NCI-H69 (cell line): ENCODE measurements around the gene CNOT6.
"Not testable (repeated sequence)": the region's sequence is repeated elsewhere in the genome, so short reads cannot be mapped to it uniquely, and the experiment has no call there.

Experiments
- DNase-seq: peaks from one replicate; lab custom pipeline; 2025; lab: John Stamatoyannopoulos, UW

Gene CNOT6

DNA sequence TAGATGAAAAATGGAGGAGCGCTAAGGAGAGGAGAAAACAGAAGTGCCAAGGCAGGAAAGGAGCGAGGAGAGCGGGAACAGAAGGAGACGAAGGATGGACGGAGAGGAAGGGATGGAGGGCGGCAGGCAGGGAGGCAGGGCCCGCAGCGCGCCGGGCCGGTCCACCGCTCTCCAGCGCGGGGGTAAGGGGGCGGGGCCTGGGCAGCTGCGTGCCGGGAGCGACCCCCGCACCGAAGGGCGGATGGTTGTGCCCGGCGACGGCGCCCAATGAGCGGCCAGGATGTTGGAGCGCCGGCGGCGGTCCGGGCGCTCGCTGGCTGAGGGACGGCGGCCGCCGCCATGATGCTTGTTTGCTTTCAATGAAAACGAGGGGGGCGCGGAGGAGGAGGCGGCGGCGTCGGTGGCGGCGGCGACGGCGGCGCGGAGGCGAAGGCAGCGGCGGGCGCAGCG lies at the start of gene CNOT6:
CNOT6 (plus strand) TSS at position 320 of the 450 bp plus-strand sequence. CDS start 34,898 bp downstream, outside the sequence.
- peak; percentile 98 for DNase-seq

DNA sequence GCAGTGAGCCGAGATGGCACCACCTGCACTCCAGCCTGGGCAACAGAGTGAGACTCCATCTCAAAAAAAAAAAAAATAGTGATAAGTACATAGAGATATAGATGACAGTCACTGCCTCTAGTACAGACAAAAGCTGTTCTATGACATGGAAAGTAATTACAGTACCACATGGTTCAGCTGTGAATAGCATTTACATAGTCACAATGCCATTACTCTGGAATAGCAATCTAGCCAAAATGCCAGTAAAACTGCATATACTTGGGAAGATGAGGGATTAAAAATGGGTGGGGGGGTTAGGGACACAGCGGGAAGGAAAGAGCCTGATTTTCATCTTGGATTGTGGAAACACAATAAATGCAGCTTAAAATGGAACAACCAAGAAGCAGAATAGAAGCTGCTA lies 39.4 kb upstream of the CNOT6 start:
- no peak for DNase-seq

DNA sequence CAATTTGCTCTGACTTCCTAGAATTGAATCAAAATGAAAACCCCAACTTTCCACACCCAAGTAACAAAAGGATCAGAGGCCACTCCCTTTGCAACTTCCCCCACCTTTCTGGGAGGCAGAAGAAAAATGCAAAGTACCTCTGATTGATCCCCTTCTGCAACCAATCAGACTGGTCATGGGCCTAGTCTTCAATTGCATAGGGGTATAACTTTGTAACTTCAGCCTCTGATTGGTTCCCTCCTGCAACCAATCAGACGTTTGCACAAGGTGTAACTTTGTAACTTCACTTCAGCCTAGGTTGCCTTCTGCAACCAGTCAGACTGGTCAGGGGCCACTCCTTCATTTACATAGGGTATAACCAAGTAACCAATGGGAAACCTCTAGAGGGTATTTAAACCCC lies 38.3 kb upstream of the CNOT6 start:
- no peak for DNase-seq

DNA sequence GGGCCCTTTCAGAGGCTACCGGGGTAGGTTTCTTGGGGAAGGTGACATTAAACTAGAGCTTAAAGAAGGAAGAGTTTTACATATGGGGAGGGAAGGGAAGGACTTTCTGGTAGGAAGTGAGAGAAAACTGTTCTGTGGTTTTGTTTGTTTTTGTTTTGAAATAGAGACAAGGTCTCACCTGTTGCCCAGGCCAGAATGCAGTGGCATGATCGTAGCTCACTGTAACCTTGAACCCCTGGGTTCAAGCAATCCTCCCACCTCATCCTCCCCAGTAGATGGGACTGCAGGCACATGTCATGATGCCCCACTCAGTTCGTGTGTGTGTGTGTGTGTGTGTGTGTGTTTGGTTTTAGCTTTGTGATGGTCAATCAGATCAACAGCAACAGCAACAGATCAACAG lies 37.4 kb upstream of the CNOT6 start:
- no peak for DNase-seq

DNA sequence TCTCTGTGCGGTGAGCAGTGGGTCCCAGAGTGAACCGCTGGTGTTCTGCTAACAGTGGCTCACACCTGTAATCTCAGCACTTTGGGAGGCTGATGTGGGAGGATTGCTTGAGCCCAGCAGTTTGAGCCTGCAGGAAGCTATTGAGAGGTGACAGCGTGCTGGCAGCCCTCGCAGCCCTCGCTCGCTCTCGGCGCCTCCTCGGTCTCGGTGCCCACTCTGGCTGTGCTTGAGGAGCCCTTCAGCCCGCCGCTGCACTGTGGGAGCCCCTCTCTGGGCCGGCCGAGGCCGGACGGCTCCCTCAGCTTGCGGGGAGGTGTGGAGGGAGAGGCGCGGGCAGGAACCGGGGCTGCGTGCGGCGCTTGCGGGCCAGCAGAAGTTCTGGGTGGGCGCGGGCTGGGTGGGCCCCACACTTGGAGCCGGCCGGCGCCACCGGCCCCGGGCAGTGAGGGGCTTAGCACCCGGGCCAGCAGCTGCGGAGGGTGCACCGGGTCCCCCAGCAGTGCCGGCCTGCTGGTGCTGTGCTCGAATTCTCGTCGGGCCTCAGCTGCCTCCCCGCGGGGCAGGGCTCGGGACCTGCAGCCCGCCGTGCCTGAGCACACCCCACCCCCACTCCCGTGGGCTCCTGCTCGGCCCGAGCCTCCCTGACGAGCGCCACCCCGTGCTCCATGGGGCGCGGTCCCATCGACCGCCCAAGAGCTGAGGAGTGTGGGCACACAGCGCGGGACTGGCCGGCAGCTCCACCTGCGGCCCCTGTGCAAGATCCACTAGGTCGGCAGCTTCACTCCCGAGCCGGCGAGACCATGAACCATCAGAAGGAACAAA lies 35.1 kb upstream of the CNOT6 start:
- not testable (repeated sequence) for DNase-seq

DNA sequence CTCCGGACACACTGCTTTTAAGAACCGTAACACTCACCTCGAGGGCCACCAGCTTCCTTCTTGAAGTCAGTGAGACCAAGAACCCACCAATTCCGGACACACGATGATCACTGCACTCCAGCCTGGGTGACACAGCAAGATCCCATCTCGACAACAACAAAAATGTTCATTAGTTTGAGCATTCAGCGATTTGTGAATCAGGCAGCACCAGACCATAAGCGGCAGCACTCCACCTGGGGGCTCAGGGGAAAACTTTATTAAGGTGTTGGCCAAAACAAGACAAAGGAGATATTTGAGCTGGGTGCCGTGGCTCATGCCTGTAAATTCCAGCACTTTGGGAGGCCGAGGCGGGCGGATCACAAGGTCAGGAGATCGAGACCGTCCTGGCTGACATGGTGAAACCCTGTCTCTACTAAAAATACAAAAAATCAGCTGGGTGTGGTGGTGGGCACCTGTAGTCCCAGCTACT lies 34.5 kb upstream of the CNOT6 start:
- not testable (repeated sequence) for DNase-seq

DNA sequence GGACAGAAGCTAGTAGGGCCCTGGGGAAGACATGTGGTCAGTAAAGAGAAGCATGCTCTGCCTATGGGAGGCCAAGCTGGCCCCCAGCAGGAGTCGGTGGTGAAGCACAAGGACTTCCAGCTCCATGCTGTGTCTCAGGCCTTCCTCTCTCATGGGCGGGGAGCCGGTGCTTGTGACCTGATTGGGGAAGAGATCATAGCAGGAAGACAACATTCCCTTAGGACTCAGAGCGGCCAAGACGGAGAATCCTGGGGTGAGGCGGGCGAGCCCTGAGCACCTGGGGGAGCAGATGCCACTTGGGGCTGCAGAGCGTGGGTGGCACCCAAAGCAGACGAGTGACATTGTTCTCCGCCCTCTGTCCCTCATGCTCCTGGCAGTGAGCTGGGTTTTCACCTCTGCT lies 33.3 kb upstream of the CNOT6 start:
- DNase-seq: no peak

DNA sequence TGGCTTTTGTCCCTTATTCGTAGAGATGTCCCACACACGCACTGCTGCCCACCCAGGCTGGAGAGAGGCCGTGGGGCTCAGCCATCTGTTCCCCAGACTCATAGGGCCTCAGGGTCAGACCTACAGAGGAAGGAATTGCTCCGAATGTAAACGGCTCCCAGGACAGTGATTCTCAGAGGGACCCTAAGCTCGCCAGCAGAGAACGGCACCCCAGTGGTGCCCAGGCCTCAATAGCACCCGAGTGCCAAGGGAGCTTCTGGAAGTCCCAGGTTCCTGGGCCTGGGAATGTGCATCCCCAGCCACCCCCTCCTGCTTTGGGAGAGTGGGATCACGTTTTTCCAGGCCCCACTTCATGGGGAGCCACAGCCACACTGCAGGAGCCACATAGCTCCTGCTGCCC lies 32.9 kb upstream of the CNOT6 start:
- DNase-seq: no peak

DNA sequence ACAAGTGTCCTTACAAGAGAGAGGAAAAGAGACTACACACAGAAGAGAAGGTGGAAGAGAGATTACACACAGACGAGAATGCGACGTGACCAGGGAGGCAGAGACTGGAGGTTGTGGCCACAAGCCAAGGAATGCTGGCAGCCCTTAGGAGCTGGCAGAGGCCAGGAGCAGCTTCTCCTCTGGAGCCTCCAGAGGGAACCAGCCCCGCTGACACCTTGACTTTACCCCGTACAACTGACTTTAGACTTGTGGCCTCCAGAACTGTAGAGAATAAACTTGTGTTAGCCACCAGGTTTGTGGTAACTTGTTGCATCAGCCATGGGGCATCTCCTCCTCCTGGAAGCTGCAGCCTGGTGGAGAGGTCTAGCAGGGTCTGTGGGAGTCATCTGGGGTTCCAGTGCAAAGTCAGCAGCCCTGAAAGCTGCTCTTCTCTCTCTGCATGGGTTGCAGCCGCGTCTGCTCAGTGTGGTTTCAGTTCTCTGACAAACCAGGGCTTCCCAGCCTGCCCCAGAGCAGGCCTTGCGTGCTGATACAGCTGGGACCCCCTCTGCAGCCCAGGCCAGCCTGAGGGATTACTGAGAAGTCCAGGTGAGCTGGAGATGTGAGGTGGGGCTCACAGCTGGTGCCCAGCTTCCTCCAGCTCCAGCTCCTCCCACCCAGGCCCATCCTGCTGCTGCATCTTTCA lies 30.8 kb upstream of the CNOT6 start:
- DNase-seq: no peak

DNA sequence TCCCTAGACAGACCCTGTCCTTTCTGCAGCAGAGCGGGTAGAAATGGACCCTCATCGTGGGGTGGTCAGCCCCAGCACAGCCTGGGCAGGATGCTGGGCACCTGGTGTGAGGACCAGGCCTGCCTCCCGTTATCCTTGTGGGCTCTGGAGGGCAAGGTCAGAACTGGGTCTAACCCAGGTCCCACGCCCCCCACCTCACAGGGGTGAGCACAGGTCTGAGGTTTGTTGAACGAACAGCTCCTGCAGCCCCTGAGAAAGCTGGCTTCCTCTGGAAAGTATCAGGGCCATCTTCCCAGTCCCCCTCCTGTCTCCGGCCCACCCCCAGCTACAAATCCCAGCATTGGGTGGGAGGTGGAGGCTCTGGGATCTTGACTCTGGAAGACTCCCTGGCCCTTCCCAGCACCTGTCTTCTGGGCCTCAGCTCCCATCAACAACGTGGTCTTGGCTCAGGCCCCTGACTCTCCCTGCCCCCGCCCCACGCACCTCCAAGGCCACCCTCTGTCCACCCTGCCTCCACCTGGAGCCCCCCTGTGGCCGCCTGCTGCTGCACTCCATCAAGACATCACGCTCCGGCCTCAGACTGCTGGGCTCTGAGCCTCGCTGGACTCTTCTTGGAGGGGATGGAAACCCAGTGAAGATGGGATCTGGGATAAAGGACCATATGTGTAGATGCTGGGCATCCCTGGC lies 30.1 kb upstream of the CNOT6 start:
- no peak for DNase-seq

DNA sequence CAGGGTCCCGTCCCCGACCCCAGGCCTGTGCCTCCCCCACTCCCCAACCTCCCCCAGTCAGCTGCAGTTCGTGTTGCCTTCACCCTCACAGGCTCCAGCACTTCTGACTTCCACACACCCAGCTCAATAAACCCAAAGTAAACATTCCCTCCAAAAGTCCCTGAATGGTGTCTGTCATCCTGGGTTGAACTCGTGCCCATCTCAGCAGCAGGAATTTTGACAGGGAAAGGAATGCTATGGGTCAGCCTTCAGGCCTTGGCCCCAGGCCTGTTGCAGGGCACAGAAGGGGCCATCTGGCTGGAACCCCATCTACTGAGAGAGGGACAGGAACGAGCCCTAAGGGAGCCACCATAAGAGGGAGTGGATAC lies 29.6 kb upstream of the CNOT6 start:
- DNase-seq: no peak

DNA sequence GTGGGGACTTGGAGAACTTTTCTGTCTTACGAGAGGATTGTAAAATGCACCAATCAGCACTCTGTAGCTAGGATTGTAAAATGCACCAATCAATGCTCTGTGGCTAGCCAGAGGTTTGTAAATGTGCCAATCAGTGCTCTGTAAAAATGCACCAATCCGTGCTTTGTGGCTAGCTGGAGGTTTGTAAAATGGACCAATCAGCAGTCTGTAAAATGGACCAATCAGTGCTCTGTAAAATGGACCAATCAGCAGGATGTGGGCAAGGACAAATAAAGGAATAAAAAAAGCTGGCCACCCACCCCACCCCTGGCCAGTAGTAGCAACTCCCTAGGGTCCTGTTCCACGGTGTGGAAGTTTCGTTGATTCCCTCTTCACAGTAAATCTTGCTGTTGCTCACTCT lies 29.1 kb upstream of the CNOT6 start:
- not testable (repeated sequence) for DNase-seq

DNA sequence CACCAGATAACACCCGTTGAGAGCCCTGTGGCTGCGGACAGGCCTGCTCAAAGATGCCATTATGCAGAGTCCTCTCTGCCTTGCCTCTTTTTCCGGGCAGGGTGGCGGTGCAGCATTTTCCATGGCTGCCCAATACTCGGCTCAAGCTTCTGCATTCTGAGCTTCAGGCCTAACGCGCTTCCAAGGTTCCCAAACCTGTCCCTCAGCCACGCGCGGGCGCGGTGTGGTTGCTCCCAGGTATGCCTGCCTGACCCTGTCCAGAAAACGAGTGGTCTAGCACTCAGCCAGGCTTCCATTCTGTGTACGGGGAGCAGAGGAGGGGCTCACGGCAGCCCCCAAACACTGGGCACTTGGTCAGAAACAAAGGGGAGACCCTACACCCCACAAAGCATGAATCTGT lies 27.9 kb upstream of the CNOT6 start:
- no peak for DNase-seq

DNA sequence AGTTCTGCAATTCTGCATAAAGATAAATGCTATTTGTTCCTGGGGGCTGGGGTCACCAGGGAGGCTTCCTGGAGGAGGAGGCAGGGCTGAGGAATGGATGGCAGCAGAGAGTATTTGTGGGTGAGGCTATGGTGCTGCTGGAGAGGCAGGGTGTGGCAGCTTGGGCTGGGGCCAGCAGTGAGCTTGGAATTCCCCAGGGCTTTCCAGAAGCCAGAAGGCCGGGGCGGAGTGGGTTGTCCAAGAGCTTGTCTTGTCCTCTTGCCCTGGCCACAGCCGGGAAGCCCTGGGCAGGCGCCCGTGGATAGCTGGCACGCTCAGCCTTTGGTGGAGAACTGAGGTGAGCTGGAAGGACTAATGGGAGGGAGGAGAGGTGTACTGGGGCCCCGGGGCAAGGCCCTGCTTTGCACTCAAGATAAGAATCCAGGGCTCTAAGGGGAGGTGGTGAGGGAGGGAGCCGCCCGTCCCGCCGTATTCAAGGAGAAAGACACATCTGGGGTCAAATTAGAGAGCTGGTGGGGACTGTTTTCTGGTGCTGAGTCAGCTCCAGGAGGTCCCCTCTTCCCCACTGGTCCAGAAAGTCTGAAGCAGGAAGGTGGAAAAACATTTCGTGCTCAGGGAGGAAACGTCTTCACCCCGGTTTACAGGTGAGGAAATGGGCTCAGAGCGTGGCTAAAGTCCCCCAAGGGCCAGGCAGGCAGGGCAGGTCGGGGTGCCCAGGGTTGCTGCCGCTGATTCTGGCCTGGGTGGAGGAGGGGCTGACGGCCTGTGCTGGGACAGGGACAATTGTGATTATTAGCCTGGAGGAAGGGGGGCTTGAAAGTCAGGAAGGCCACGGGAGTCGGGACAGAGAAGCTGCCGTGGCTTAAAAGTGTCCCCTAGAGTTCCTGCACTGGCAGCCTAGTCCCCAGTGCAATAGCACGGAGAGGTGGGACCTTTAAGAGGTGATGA lies 26.9 kb upstream of the CNOT6 start:
- DNase-seq: peak; percentile 40

DNA sequence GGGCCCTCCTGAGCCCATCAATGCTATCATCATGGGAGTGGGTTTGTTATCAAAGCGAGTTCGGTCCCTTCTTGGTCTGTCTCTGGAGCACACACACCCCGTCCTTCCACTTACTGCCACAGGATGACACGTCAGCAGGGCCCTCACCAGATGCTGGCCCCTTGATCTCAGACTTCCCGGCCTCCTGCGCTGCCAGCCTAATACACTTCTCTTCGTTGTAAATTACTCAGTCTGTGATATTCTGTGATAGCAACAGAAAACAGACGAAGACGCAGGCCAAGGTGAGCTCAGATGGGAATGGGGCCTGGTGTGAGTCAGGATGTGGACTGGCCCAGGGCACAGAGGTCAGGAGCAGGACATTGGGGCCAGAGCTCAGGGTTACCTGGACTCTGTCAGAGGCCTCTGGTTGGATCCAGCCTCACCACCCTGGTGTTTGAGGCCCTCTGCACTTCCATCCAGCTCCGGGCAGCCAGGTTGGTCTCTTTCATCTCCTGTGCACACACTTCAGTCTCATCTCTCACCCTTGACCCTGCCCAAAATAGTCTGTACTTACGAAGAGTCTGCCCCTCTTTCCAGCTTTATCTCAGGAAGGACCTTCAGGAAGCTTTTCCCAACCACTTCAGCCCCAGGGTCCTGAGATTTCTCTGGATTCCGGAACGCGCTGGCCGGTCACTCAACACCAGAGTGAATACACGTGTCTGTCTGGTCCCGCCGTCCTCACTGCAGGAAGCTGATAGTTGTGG lies 26.0 kb upstream of the CNOT6 start:
- DNase-seq: no peak

DNA sequence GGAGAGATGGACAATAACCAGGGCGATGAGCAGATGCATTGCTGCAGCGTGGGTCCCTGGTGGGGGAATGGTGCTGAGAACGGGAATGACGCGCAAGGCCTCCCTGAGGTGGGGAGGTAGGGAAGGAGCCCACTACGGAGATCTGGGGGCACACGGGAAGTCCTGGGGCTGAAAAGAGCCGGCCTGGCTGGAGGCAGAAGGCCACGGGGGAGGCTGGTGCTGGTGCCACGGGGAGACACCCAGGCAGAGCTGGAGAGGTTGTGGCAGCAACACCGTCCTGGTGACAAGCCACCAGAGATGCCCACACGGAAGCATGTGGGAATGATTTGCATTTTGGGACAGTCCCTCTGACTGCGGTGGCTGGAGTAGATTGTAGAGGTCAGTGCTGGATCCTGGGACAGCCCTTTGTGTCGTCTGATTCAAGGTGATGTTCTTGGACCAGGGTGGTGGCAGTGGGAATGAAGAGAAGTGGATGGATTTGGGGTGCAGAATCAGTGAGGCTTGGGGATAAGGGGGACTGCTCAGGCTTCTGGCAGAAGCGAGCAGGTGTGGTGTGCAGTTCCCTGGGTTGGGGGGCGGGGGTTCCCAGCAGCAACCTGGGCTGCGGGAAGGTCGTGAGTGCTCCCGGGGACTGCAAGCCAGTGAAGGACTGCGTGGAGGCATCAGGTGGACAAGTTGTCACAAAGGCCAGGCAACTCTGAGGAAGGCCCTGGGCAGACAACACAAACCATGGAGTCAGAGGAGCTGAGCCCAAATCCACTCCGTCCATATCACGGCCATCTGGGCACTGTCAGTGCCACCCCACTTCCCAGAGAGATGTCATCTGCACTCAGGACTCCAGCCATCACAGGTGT lies 25.2 kb upstream of the CNOT6 start:
- DNase-seq: no peak

DNA sequence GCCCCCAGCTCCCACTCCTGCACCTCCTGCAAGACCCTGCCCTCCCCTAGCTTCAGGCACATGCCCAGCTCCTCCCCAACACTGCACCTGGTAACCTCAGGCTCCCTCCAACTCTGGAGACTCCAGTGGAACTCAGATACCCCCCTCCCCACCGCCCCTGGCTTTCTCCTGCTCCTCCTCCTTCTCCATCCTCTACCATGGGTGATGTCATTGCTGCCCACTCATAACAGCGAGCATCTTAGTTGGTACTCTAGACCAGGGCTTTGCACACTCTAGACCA lies 24.7 kb upstream of the CNOT6 start:
- no peak for DNase-seq

DNA sequence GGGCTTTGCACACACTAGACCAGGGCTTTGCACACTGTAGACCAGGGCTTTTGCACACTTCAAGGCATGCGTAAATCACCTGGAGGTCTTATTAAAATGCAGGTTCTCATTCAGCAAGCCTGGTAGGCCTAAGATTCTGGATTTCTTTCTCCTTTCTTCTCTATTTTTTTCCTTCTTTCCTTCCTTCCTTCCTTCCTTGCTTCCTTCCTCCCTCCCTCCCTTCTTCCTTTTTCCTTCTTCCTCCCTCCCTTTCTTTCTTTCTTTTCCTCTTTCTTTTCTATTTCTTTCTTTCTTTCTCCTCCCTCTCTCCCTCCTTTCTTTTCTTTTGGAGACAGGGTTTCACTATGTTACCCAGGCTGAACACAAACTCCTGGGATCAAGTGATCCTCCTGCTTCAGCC lies 24.3 kb upstream of the CNOT6 start:
- DNase-seq: no peak

DNA sequence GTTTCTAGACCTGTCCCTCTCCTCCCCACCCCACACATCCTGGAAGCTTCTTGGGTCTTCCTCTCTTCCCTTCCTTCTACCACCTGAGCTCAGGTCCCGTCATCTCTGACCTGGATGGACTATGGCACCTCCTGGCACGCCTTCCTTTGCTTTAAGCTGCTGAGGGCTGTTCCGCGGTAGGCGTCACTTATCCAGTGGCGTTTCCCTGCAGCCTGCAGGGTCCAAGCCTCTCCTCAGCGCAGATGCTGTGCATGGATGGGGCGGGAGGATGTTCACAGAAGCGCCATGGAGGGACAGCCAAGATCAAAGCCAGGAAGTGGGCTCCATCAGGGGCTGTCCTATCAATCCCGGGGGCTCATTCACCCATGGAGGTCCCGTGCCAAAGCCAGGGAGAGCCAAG lies 23.8 kb upstream of the CNOT6 start:
- DNase-seq: no peak

DNA sequence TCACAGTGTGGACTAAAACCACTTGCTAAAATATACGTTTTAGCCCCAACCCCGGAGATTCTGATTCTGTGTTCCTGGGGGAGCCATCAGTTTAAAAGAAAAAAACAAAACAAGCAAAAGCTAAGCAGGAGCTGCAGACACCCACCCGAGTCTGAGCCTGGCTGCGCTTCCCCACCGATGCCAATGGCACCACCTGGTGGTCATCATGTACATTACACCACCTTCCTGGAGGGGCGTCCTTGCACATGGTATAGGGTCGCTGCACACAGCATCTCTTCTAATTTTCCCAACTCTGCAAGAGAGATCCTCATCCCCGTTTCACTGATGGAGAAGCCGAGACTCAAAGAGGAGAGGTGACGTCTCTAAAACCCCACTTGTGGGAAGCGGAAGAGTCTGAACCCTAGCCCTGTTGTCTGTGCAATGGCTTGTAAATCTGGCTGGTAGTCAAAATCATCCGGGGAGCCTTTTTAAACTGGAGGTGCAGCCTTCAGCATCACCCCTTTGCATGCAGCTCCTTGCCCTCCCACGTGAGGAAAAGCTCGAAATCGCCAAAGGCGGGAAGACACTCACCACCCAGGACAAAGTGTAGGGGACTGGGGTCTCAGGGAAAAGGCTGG lies 23.1 kb upstream of the CNOT6 start:
- peak; percentile 70 for DNase-seq
